ENCODE data around the gene SRA1. TPM values are rescaled to one million over a fixed set of nuclear protein-coding genes. Genes with fewer than 3 reads are reported as not detected.
"Not testable (repeated sequence)": the region's sequence is repeated elsewhere in the genome, so short reads cannot be mapped to it uniquely, and the experiment has no call there.

SRA1 gene
- total RNA-seq, result 19.1 and 25.7 TPM in 2 replicates

- DNase-seq, result peak; percentile 93
Measured at GRCh38 chr5:140557136-140557805, at the start of gene SRA1. TSS of gene SRA1 (minus strand) at chr5:140557473. CDS start at chr5:140557452, 21 bp downstream.

DNA sequence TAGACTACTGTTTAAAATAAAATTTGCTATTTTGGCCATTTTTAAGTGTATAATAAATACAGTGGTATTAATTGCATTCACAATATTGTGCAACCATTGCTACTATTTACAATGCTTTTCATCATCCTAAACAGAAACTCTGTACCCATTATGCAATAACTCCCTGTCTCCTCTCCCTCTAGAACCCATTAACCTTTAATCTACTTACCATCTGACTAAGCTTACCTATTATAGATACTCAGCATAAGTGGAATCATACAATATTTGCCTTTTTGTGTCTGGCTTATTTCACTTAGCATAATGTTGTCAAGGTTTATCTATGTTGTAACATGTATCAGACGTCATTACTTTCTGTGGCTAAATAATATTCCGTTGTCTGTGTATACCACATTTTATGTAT lies 49.8 kb upstream of the SRA1 start:
- DNase-seq, result no peak

- no peak for DNase-seq
Measured at GRCh38 chr5:140605879-140606278, 48.6 kb upstream of the SRA1 start.

DNA sequence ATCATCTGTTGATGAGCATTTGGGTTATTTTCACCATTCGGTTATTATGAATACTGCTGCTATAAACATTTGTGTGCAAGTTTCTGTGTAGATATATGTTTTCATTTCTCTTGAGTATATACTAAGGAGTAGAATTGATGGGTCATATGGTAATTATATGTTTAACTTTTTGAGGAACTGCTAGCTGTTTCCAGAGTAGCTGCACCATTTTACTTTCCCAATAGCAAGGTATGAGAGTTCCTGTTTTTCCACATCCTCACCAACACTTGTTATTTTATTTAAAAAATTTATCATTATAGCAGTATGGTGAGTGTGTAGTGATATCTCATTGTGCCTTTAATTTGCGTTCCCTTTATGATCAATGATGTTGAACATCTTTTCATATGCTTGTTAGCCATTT lies 46.5 kb upstream of the SRA1 start:
- no peak for DNase-seq

DNA sequence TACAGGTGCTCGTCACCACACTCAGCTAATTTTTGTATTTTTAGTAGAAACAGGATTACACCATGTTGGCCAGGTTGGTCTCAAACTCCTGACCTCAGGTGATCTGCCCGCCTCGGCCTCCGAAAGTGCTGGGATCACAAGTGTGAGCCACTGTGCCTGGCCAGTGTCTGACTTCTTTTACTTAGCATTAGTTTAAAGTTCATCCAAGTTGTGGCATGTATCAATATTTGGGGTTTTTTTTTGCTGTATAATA lies 46.1 kb upstream of the SRA1 start:
- DNase-seq, result not testable (repeated sequence)

- DNase-seq, result no peak
Measured at GRCh38 chr5:140602147-140602546, 44.9 kb upstream of the SRA1 start.

DNA sequence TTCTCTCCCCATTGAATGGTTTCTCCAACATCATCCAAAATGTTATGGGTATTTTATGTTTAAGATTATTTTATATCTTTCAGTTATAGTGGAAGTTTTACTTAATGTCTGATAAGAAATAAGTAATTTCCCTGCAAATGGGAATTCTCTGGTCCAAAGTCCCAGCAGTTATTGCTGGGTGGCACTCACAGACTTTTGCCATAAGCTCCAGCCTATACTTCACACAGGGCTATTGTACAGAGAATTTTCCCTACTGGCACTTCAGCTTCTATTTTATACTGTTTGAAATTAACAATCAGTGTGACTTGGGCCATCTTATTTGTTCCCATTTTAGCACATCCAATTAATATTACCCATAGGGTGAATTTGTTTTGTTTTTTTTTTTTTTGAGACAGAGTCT lies 42.8 kb upstream of the SRA1 start:
- DNase-seq, result no peak

- DNase-seq, result no peak
Measured at GRCh38 chr5:140598836-140599235, 41.6 kb upstream of the SRA1 start.

- no peak for DNase-seq
Measured at GRCh38 chr5:140596321-140596741, 39.1 kb upstream of the SRA1 start.

GRCh38 chr5:140595538-140596300 lies 38.4 kb upstream of the SRA1 start:
- peak; percentile 35 for DNase-seq

DNA sequence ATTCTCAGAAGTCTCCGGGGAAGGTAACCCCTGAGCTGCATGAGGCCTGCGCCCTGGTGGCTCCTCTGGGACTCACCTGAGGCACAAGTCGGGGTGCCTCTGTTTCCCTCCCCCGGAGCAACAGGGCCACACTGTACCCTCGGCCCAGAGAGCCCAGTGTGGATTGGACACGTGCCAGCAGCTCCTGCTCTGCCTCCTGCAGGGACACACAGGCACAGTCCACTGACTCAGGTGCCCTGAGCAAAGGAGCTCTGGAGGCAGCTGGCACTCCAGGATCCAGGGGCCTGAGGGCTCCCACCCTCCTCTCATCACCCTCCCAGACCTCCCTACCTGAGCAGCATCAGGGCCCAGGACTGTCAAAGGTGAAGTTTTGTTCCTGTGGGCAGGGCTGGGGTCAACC lies 36.9 kb upstream of the SRA1 start:
- DNase-seq, result no peak

GRCh38 chr5:140593070-140593469 lies 35.8 kb upstream of the SRA1 start:
- not testable (repeated sequence) for DNase-seq

DNA sequence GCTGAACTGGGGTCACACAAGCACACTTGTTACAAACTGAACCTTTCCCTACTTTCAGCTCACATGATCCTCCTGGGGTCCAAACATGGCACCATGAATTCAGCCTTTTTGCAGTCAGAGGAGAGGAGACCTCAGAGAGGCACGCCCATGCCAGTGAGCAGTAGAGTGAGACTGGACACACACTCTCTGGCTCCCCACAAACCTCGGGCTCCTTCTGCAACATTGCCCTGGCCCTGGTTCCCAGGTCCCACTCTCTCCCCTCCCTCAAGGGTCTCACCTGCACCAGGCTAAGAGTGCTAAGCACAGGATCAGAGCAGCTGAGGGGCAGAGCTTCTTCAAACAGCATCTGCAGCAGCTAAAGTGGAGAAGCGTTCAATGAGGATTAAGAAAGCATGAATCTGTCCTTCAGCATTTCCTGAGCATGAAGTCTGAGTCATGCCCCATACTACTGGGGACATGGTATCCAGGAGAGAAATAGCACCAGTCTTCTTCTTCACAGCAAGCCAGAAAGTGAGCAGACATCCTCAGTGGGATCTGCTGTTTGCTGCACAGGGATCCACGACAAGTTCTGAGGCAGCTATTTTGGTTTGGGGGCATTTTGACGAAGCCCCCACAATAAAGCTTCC lies 34.6 kb upstream of the SRA1 start:
- DNase-seq, result peak; percentile 26

DNA sequence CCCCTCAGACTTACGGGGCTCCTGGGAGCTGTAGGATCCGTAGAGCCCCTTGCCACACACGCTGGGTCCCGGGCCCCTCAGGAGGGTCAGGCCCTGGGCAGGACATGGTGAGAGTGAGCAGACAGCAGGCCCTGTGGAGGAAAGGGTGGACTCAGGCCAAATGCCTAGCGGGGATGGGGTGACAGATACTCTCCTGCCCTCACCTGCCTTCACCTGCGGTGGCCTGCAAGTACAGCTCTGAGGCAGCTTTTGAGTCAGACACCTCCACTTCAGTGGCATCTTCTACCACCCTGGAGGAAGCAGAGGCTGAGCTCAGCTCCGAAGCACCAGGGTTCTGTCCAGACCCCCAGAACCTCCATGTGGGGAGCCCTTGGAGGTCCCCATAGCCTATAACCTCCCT lies 33.6 kb upstream of the SRA1 start:
- no peak for DNase-seq

DNA sequence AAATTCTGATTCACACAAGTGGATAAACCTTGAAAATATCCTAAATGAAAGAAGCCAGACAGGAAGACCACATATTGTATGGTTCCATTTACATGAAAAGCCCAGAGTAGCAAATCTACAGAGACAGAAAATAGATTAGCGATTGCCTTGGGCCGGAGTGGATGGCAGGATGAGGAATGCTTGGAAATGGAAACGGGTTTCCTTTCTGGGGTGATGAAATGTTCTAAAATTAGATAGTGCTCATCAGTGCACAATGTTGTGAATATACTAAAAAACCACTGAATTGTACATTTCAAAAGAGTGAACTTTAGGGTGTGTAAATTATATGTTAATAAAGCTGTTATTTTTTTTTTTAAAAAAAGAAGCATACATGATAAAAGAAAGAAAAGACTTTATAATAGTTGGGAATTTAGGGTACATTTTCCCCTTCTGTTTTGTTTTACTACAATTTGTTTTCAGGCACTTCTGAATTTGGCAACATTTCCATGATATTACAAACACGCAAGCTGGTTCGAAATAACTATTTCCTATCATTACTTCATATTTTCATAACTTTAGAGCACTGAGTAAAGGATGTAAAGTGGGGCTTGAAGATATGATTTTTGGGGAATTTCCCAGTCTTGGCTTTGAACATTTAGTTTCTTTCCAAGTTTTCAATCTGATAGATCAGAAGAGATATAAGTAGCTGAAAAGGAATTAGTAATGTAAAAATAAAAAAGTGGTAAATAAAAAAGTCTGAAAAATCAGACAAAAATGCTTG lies 31.2 kb upstream of the SRA1 start:
- no peak for DNase-seq

DNA sequence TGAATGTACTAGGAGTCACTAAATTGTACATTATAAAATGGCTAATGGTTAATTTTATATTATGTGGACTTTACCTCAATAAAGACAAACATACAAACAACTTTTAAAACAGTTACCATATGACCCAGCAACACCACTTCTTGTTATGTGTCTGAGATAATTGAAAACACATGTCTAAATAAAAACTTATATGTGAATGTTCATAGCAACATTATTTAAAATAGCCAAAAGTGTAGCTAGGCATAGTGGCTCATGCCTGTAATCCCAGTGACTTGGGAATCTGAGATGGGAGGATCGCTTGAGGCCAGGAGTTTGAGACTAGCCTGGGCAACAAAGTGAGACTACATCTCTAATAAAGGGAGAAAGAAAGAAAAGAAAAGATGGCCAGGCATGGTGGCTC lies 30.2 kb upstream of the SRA1 start:
- DNase-seq, result no peak

GRCh38 chr5:140579188-140579747 lies 22.0 kb upstream of the SRA1 start:
- DNase-seq, result not testable (repeated sequence)

DNA sequence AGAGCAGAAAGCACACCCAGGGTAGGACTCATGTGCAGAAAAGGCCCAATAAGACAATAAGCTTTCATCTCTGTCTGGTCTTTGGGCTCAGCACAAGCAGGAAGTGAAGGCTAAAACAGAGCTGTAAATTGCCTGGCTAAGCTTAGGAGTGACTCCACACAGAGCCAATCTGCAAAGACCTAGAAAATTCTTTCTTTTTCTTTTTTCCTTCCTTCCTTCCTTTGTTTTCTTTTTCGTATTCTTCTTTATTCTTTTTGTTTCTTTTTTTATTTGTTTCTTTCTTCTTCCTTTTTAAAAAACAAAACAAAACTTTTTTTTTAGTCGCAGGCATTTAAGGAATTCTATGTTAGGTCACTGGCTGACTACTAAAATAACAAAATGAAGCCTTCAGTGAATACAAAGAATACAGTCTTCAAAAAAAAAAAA lies 19.5 kb upstream of the SRA1 start:
- DNase-seq, result peak; percentile 25

DNA sequence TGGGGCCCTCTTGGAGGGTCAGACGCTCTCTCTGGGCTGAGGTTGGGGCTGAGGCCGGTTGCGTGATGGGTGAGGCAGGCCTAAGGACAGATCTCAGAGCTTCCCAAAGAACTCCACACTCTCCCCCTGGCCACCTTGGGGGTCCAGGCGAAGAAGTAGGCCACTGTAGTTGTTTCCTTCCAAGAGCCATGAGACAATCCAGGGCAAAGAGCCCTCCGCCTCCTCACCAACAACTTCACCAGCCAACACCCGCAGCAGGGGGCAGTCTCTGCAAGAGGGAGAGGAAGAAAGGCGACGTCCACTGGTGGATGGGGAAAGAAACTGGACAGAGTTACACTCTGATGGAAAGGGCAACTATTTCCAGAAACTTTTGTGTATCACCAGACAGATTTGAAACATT lies 18.0 kb upstream of the SRA1 start:
- DNase-seq, result peak; percentile 59

GRCh38 chr5:140574165-140574564 lies 16.9 kb upstream of the SRA1 start:
- DNase-seq, result no peak

DNA sequence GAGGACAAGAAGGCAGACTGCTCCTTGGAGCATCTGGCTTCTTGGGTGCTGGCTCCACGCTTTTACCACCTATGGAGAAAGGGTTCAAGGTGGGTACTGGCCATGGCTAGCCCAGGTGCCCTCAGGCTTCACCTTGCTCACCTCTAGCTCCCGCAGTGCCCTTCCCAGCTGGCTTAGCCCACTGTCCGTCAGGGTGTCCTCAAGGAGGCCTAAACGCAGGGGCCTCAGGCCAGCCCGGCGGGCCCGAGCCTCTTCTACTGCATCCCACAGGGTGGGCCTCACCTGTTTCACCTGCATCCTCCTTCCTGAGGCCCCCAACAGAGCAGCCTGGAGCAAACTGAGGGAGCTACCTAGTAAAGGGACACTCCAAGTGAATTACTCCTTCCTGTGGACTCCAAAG lies 16.4 kb upstream of the SRA1 start:
- no peak for DNase-seq

- no peak for DNase-seq
Measured at GRCh38 chr5:140571105-140571504, 13.8 kb upstream of the SRA1 start.

- DNase-seq, result no peak
Measured at GRCh38 chr5:140570488-140570887, 13.2 kb upstream of the SRA1 start.

Data from dermis blood vessel endothelial cell (primary cell).